Suppressor macrophage treated with lipopolysaccharide for 4 hours (primary cell): ENCODE data around the gene WDR89.
"Not testable (repeated sequence)": the region's sequence is repeated elsewhere in the genome, so short reads cannot be mapped to it uniquely, and the experiment has no call there.

Source experiments
- DNase-seq: peaks from one replicate; pipeline ENCODE4 v3.0.0-alpha.2; 2020

The WDR89 gene

DNA sequence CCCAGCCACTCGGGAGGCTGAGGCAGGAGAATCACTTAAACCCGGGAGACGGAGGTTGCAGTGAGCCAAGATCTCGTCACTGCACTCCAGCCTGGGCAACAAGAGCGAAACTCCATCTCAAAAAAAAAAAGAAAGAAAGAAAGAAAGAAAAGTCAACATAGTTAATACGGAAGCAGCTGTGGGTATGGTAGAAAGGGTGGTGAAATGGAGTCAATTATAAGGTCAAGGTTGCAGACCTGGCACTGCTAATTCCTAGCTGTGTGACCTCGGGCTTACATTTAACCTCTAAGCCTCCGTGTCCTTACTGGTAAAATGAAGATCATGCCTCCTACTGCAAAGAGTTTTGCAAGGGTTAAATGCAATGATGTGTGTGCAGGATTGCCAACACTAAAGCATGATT lies 58.6 kb downstream of the WDR89 start:
- not testable (repeated sequence) for DNase-seq

DNA sequence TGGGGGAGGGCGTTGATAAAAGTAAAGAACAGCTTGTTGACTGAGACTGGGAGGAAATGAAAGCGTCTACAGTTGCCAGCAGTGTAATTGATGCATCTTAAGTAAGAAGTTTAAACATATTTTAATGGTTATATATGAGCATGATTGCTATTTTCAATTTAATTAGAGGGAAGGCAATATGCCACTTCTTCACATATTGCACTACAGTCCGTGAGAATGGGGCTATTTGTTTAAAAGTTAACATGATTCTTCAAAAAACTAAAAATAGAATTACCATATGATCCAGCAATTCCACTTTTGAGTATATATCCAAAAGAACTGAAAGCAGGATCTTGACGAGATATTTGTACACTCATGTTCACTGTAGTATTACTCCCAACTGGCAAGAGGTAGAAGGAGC lies 60.2 kb downstream of the WDR89 start:
- no peak for DNase-seq

DNA sequence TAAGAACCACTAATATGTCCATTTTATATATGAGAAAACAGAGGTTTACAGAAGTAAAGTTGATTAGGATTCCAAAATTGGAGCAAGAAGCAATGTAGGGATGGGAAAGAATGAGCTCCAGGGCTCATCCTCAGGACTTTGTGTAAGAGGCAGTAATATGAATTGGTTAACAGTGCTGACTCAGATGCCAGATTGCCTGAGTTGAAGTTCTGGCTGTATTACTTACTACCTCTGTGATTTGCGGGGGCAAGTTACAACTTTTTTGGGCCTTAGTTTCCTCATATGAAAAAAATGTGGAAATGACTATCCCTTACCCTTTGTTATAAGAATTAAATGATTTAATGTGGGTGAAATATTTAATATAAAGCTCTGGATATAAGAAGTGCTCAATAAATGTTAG lies 63.4 kb downstream of the WDR89 start:
- no peak for DNase-seq

- DNase-seq, result no peak
These were observed 68.1 kb downstream of the WDR89 start for GRCh38 chr14:63573581-63573980.

DNA sequence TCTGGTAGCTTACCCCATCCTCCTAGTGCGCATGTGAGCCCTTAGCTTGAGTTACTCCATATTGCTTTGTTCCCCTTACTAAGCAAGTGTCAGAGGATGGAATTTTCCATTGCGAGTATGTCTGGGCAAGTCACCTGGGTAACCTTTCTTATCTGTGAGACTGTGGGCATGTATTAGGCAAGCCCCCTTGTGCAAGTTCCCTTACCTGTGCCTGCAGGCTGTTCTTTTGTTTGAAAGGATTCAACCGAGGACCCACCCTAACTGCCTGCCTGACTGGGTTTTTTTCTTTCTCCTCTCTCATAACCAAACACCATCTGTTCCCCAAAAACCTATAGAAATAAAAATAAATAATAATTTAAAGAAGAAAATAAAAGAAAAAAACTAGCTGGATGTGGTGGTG lies 76.2 kb downstream of the WDR89 start:
- DNase-seq, result no peak

DNA sequence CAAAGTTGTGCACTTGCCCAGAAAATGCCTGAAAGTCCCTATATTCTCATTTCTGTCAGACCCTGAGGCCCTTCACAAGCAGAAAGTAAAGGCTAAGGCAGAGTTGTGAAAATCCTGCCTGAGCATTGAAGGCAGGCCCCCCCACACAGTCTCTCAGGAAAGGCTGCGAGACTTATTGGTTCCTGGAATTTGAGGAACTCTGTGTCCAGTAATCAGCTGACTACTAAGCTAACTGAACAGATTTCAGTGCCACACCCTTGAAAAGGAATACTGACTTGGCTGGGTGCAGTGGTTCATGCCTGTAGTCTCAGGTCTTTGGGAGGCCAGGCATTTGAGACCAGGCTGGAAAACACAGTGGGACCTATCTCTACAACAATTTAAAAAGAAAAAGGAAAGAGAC lies 77.4 kb downstream of the WDR89 start:
- peak; percentile 35 for DNase-seq

GRCh38 chr14:63563370-63564026 lies 78.2 kb downstream of the WDR89 start:
- DNase-seq, result no peak

GRCh38 chr14:63562405-63562804 lies 79.3 kb downstream of the WDR89 start:
- DNase-seq, result no peak

DNA sequence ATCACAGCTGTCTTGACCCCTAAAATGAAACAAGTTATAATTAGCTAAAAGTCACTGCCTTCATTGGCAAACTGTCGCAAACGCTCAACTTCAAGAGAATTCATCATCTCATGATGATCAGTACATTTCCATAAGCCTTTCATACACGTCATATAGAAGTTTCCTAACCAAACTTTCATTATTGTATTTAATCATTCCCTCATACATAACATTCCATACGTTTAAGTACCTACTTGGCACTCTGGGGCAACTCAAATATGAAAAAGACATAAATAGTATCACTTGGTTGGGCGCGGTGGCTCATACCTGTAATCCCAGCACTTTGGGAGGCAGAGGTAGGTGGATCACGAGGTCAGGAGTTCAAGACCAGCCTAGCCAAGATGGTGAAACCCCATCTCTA lies 86.1 kb downstream of the WDR89 start:
- DNase-seq, result no peak

DNA sequence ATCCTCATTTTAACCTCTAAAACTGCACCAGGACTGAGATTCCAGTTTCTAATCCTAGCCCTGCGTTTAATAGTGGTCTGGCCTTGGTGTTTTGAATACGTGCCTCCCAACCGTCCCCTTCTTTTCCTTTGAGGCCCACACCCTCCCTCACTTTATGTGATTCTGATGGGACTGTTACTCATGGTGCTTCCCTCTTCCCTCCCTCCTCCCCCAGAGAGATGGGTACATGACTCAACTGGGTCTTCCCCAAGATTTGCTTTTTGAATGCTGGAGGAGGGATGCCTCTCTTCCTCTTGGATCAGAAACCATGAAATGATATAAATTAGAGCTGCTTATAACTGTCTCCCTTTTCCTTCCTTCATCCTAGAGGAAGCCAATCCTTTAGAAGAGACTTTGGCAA lies 90.3 kb downstream of the WDR89 start:
- DNase-seq, result peak; percentile 60

- DNase-seq, result no peak
These were observed 93.8 kb downstream of the WDR89 start for GRCh38 chr14:63547798-63548335.
